CD4-positive, alpha-beta T cell treated with Interleukin-4 for 4 hours (primary cell): ENCODE measurements around the gene CALM1.

Source experiments
- DNase-seq: peaks from one replicate; pipeline ENCODE4 v3.0.0-alpha.2; 2020

The CALM1 gene

GRCh38 chr14:90444077-90444696 is 47.4 kb downstream of the CALM1 start:
- no peak for DNase-seq

DNA sequence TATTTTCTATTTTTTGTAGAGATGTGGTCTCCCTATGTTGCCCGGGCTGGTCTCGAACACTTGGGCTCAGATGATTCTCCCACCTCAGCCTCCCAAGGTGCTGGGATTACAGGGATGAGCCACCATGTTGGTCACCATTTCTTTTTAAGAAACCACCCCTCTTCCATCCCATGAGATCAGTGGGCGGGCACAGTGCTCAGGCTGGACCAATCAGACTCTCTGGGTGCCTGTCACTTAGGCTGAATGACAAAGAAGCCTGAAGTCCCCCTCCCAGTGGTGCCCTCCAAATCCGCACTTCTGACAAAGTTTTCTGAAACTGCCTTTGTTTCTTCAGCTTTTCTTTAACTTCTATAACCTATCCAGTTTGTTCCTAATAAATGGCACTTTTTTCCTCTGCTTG is 48.2 kb downstream of the CALM1 start:
- DNase-seq = no peak

- no peak for DNase-seq
Measured at GRCh38 chr14:90446405-90446804, 49.6 kb downstream of the CALM1 start.

DNA sequence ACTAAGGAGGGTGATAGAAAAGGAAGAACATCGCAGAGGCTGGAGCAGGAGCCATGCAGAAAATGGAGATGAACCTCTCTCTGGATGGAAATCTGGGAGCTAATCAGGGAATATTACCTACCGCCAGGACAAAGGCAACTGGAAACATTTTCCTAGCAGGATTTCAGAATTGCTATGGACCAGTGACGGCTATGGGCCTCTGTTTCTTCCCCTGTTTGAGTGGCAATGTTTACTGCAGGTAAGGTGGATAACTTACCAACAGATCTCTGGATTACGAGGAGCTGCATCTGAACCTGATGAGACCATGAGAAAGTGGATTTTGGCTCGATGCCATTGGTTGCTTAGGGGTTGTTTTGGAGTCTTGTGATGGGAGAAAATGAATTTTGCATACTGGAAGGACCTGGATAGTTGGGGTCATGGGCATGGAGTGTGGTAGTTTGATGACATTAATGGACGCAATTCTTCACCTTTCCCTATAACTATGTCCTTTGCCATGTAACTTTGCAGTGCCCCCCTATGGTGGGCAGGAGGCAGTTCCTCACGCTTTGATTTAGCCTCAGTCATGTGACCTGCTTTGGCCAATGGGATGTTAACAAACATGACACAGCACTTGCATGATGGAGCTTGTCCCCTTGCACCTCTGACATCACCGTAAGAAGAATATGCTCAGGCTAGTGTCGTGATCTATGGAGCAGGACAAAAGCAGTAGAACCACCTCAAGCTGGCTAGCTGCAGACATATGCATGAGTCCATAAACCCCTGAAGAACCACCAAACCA is 51.1 kb downstream of the CALM1 start:
- DNase-seq = no peak

DNA sequence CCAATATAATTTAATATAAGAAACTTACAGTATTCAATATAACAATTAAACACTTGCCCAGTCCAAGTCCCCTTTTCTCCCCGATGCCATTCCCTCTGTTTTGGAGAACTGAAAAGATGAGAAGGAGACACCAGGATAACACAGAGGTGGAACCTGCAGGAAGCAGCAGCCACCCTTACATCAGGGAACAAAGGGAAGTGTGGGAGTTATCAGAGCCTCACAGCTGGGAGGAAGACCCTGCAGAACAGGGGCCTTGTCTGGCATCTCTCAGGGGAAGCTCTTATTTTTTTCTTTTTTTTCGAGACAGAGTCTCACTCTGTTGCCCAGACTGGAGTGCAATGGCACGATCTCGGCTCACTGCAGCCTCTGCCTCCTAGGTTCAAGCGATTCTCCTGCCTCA is 52.6 kb downstream of the CALM1 start:
- no peak for DNase-seq

DNA sequence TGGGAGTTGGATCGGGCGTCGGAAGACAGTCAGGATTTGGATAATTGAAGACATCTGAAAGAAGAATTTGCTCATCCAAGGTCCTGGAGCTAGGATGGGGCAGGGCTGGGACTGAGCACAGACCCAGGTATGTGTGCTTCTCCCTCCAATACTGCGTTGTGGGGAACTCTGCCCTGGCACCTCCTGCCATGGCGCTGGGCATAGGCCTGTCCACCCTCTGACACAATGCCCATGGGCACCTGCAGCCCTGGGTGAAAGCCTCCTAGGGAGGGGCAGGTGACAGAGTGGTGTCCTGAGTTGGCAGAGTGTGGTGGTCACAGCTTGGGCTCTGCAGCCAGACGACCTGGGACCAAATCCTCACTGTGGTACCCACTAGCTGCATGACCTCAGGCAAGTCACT is 53.3 kb downstream of the CALM1 start:
- no peak for DNase-seq

- no peak for DNase-seq
Measured at GRCh38 chr14:90450667-90451066, 53.8 kb downstream of the CALM1 start.

- DNase-seq = no peak
Measured at GRCh38 chr14:90451443-90451842, 54.6 kb downstream of the CALM1 start.

- DNase-seq = no peak
Measured at GRCh38 chr14:90451961-90452360, 55.1 kb downstream of the CALM1 start.

DNA sequence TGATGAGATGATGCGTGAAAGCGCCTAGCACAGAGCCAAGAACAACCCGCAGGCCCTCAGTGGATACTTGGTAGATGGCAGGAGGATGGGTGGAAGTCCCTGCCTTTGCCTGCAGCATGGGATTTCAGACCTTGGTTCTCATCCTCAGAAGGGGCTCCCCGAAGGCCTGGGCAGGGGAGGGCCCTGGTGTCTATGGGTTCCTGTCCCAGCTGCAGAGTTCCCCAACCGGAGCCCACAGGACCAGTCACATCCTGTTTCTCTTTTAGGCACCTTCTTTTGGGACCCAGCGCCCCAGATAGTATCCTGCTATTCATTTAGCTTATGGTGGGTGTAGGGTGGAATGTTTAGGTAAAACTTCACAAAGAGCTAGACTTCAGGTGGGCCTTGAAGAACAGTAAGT is 55.5 kb downstream of the CALM1 start:
- DNase-seq = no peak

- DNase-seq = no peak
Measured at GRCh38 chr14:90453401-90453951, 56.6 kb downstream of the CALM1 start.

GRCh38 chr14:90454041-90455000 is 57.5 kb downstream of the CALM1 start:
- no peak for DNase-seq

DNA sequence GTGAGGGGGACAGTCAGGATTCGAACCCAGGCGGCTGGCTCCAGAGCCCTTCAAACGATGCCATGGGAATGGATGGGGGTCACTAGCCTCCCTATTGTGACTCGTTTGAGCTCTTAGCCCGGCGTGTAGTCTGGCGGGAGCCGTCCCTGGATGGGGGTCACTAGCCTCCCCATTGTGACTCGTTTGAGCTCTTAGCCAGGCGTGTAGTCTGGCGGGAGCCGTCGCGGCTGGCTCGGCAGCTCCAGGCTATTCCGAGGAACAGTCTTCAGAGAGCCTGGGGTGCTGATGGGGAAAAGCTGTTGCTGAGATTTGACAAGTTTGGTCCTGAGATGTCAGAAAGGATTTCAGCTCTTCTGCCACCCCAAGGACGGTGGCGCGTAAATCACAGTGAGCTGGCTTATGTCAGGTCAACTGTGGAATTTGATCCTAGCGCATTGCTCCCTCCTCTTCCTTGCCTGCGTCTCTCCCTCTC is 58.3 kb downstream of the CALM1 start:
- DNase-seq = no peak

GRCh38 chr14:90456551-90456950 is 59.7 kb downstream of the CALM1 start:
- DNase-seq = no peak

GRCh38 chr14:90457186-90457585 is 60.4 kb downstream of the CALM1 start:
- DNase-seq = no peak
